Ecto neural progenitor cell (in vitro differentiated cells): ENCODE data around the gene WDR37.

ENCODE experiments used
- DNase-seq: peaks from one replicate; pipeline ENCODE4 v3.0.0-alpha.2; 2018; ENCODE audit warnings: low spot score

WDR37 gene

GRCh38 chr10:1074052-1074747 lies 18.0 kb downstream of the WDR37 start:
- DNase-seq, result no peak

GRCh38 chr10:1074748-1075308 lies 18.6 kb downstream of the WDR37 start:
- no peak for DNase-seq

GRCh38 chr10:1078668-1079067 lies 22.5 kb downstream of the WDR37 start:
- no peak for DNase-seq

GRCh38 chr10:1083581-1083980 lies 27.4 kb downstream of the WDR37 start:
- no peak for DNase-seq

GRCh38 chr10:1084011-1084950 lies 28.1 kb downstream of the WDR37 start:
- no peak for DNase-seq

- no peak for DNase-seq
Observed at GRCh38 chr10:1085258-1085657, 29.1 kb downstream of the WDR37 start.

GRCh38 chr10:1086787-1087186 lies 30.6 kb downstream of the WDR37 start:
- no peak for DNase-seq

- no peak for DNase-seq
Observed at GRCh38 chr10:1089017-1089689, 33.0 kb downstream of the WDR37 start.

- DNase-seq, result no peak
Observed at GRCh38 chr10:1090696-1091095, 34.5 kb downstream of the WDR37 start.

GRCh38 chr10:1093696-1094095 lies 37.5 kb downstream of the WDR37 start:
- DNase-seq, result no peak

- no peak for DNase-seq
Observed at GRCh38 chr10:1094112-1095057, 38.2 kb downstream of the WDR37 start.

- no peak for DNase-seq
Observed at GRCh38 chr10:1095498-1095897, 39.3 kb downstream of the WDR37 start.

GRCh38 chr10:1096287-1096889 lies 40.2 kb downstream of the WDR37 start:
- DNase-seq, result no peak

- DNase-seq, result no peak
Observed at GRCh38 chr10:1097436-1097835, 41.3 kb downstream of the WDR37 start.

GRCh38 chr10:1100143-1100542 lies 44.0 kb downstream of the WDR37 start:
- no peak for DNase-seq

GRCh38 chr10:1100691-1101368 lies 44.6 kb downstream of the WDR37 start:
- DNase-seq, result no peak

GRCh38 chr10:1101946-1102345 lies 45.8 kb downstream of the WDR37 start:
- no peak for DNase-seq

- DNase-seq, result no peak
Observed at GRCh38 chr10:1102416-1102815, 46.2 kb downstream of the WDR37 start.

GRCh38 chr10:1102831-1103230 lies 46.6 kb downstream of the WDR37 start:
- no peak for DNase-seq

- no peak for DNase-seq
Observed at GRCh38 chr10:1103551-1103950, 47.4 kb downstream of the WDR37 start.
